Measurements from ENCODE around the gene CEACAM6.
A peak's percentile ranks its signal among the peaks of the same experiment; 100 is the strongest.
"Not testable (repeated sequence)": the region's sequence is repeated elsewhere in the genome, so short reads cannot be mapped to it uniquely, and the experiment has no call there.

The CEACAM6 gene

GRCh38 chr19:41748012-41748411 lies 7.3 kb upstream of the CEACAM6 start:
- DNase-seq (ENCODE audit: low spot score) = no peak

- not testable (repeated sequence) for DNase-seq (ENCODE audit: low spot score)
Observed at GRCh38 chr19:41750248-41751134, 4.8 kb upstream of the CEACAM6 start.

GRCh38 chr19:41753159-41753558 lies 2.2 kb upstream of the CEACAM6 start:
- DNase-seq (ENCODE audit: low spot score) = peak; percentile 31

- no peak for DNase-seq (ENCODE audit: low spot score)
Observed at GRCh38 chr19:41753936-41754529, 1.3 kb upstream of the CEACAM6 start.

- DNase-seq (ENCODE audit: low spot score) = no peak
Observed at GRCh38 chr19:41758846-41759245, 3.5 kb downstream of the CEACAM6 start.

GRCh38 chr19:41767115-41767514 lies 11.8 kb downstream of the CEACAM6 start:
- DNase-seq (ENCODE audit: low spot score) = no peak

GRCh38 chr19:41768105-41768504 lies 12.8 kb downstream of the CEACAM6 start:
- not testable (repeated sequence) for DNase-seq (ENCODE audit: low spot score)

- no peak for DNase-seq (ENCODE audit: low spot score)
Observed at GRCh38 chr19:41769608-41770007, 14.3 kb downstream of the CEACAM6 start.

- no peak for DNase-seq (ENCODE audit: low spot score)
Observed at GRCh38 chr19:41771410-41771809, 16.1 kb downstream of the CEACAM6 start.

GRCh38 chr19:41774515-41774980 lies 19.2 kb downstream of the CEACAM6 start:
- peak; percentile 22 for DNase-seq (ENCODE audit: low spot score)

GRCh38 chr19:41776700-41777099 lies 21.4 kb downstream of the CEACAM6 start:
- no peak for DNase-seq (ENCODE audit: low spot score)

GRCh38 chr19:41783612-41784011 lies 28.3 kb downstream of the CEACAM6 start:
- DNase-seq (ENCODE audit: low spot score) = no peak

- no peak for DNase-seq (ENCODE audit: low spot score)
Observed at GRCh38 chr19:41784312-41784711, 29.0 kb downstream of the CEACAM6 start.

- DNase-seq (ENCODE audit: low spot score) = no peak
Observed at GRCh38 chr19:41784743-41785142, 29.4 kb downstream of the CEACAM6 start.

GRCh38 chr19:41785653-41786052 lies 30.3 kb downstream of the CEACAM6 start:
- peak; percentile 82 for DNase-seq (ENCODE audit: low spot score)

GRCh38 chr19:41787055-41787454 lies 31.7 kb downstream of the CEACAM6 start:
- no peak for DNase-seq (ENCODE audit: low spot score)

- DNase-seq (ENCODE audit: low spot score) = not testable (repeated sequence)
Observed at GRCh38 chr19:41788518-41788917, 33.2 kb downstream of the CEACAM6 start.

- not testable (repeated sequence) for DNase-seq (ENCODE audit: low spot score)
Observed at GRCh38 chr19:41789053-41789452, 33.7 kb downstream of the CEACAM6 start.

GRCh38 chr19:41792513-41793413 lies 37.4 kb downstream of the CEACAM6 start:
- peak; percentile 40 for DNase-seq (ENCODE audit: low spot score)

GRCh38 chr19:41793414-41793727 lies 38.0 kb downstream of the CEACAM6 start:
- no peak for DNase-seq (ENCODE audit: low spot score)

GRCh38 chr19:41795031-41795461 lies 39.7 kb downstream of the CEACAM6 start:
- no peak for DNase-seq (ENCODE audit: low spot score)

- no peak for DNase-seq (ENCODE audit: low spot score)
Observed at GRCh38 chr19:41796362-41796761, 41.0 kb downstream of the CEACAM6 start, which contains the start of gene CEACAM3. Gene CEACAM3 (plus strand): TSS chr19:41796587. CDS start chr19:41796678, 91 bp downstream.
